K562 (cell line): ENCODE data around the gene URGCP. TPM values are rescaled to one million over a fixed set of nuclear protein-coding genes. Genes with fewer than 3 reads are reported as not detected.

Source experiments
- ARID1B ChIP-seq: fragments of 450-650 bp; IDR thresholded peaks from 2 replicates; pipeline ENCODE4 v1.6.1; 2016; ENCODE audit warnings: antibody characterized with exemption, mild to moderate bottlenecking, inconsistent platforms
- ATF2 ChIP-seq: sonication (generic); formaldehyde crosslinking; IDR thresholded peaks from 2 replicates; pipeline ENCODE4 v1.8.1; 2022; ENCODE audit warnings: missing genetic modification reagents
- CGGBP1 ChIP-seq: fragments of 250-450 bp; sonication (Bioruptor Pico); IDR thresholded peaks from 2 replicates; pipeline ENCODE4 v1.9.0; 2021; ENCODE audit warnings: mild to moderate bottlenecking
- CTBP1 ChIP-seq: fragments of 450-650 bp; IDR thresholded peaks from 2 replicates; pipeline ENCODE4 v1.6.1; 2016; ENCODE audit warnings: borderline replicate concordance
- DPF2 ChIP-seq: fragments of 450-650 bp; IDR thresholded peaks from 2 replicates; pipeline ENCODE4 v1.6.1; 2016
- IRF2 ChIP-seq: sonication (generic); formaldehyde crosslinking; IDR thresholded peaks from 2 replicates; pipeline ENCODE4 v1.8.1; 2022; ENCODE audit warnings: mild to moderate bottlenecking, missing genetic modification reagents
- JUNB ChIP-seq: fragments of 450-650 bp; formaldehyde crosslinking; conservative IDR thresholded peaks from 2 replicates; pipeline ENCODE4 v1.4.0; 2020; ENCODE audit warnings: mild to moderate bottlenecking
- MAX ChIP-seq: sonication (generic); formaldehyde crosslinking; IDR thresholded peaks from 2 replicates; pipeline ENCODE4 v1.9.0; 2022; ENCODE audit warnings: mild to moderate bottlenecking, missing genetic modification reagents
- RCOR1 ChIP-seq, 2 experiments: IDR thresholded peaks; 2 replicates each; pipeline ENCODE4 v1.6.1; 2012; ENCODE audit warnings: low read depth in 2 of 2, low read length in 2 of 2, borderline replicate concordance in 1 of 2, improper control_type of control experiment in 1 of 2
- ZBTB1 ChIP-seq: sonication (generic); formaldehyde crosslinking; IDR thresholded peaks from 2 replicates; pipeline ENCODE4 v1.8.1; 2023; ENCODE audit warnings: missing genetic modification reagents, low read depth, mild to moderate bottlenecking, borderline replicate concordance
- ZNF583 ChIP-seq: fragments of 250-450 bp; sonication (Bioruptor Pico); IDR thresholded peaks from 2 replicates; pipeline ENCODE4 v1.4.0; 2020
- polyA plus RNA-seq, 8 experiments: library from polyadenylated mRNA; depleted of rRNA in 4 of 8; stranded (reverse) in 5 of 8; unstranded in 3 of 8; fragments of >200 nt; fragmentation: Nextera tagmentation in 2 of 8; fragmentation: Illumina TruSeq in 1 of 8; extraction: Ambion mirVana in 2 of 8; extraction: Trizol in 1 of 8; gene quantifications; 2 replicates each; pipeline versions ENCODE4 v1.2.1 to v1.2.3, GENCODE V29; 2011 to 2014; ENCODE audit warnings: inconsistent platforms in 1 of 8, missing spikeins in 1 of 8
- total RNA-seq, 7 experiments: library from RNA; depleted of rRNA in 6 of 7; stranded (reverse); fragments of >200 nt in 6 of 7; fragmentation: Illumina TruSeq in 2 of 7; extraction: Trizol in 2 of 7; gene quantifications; 2 replicates each; pipeline versions ENCODE4 v1.2.1 to v1.2.3, GENCODE V29; 2011 to 2021; ENCODE audit warnings: low replicate concordance in 1 of 7

The URGCP gene
- total and polyA plus RNA-seq, 9 of the 15 experiments (the other 6 are each of a cell fraction or from before 2014, with no cell fraction given), result 1.7 to 25.8 (median 12.5) TPM

- TF ChIP-seq CGGBP1 (CRISPR knock-in tag) (no peak), JUNB (CRISPR knock-in tag) (0 out of 2 replicates have a peak, but pooled peaks have one; percentile 61), RCOR1 (IDR thresholded peaks at IDR 0.05; ENCODE audit: borderline replicate concordance in 1 of 2, low read depth in 2 of 2, low read length in 2 of 2) (no peak), CTBP1 (no peak), IRF2 (CRISPR knock-in tag) (peak; percentile 98), ZBTB1 (CRISPR knock-in tag) (no peak), ZNF583 (CRISPR knock-in tag) (no peak), ARID1B (no peak), ATF2 (CRISPR knock-in tag) (no peak), MAX (CRISPR knock-in tag) (peak; percentile 43; the same call in 1 of the 2 replicates), DPF2 (0 out of 2 replicates have a peak, but pooled peaks have one; percentile 19)
- TF ChIP-seq, all 486 proteins: peak for 31
These were observed 71.7 kb downstream of the URGCP start (continued) for GRCh38 chr7:43834463-43835251.
